IMR-90 (cell line): ENCODE results near the gene ATP4B. TPM values are rescaled to one million over a fixed set of nuclear protein-coding genes. Genes with fewer than 3 reads are reported as not detected.

ENCODE experiments used
- ATAC-seq: fragments of 200-7000 bp; cut with Tn5 transposase; 2 replicates; pipeline ENCODE4 v1.9.1; 2020; ENCODE audit warnings: low read depth, mild to moderate bottlenecking, moderate library complexity
- BruUV-seq: library from RNA; stranded (reverse); fragments of 400-500 nt; replicated peaks from 2 replicates; lab custom pipeline; 2021; lab: Mats Ljungman, UMichigan
- CTCF ChIA-PET: fragments of 300-600 bp; formaldehyde crosslinking; extraction: SDS; loops from one replicate; lab custom pipeline; 2021; ENCODE audit warnings: antibody characterized with exemption; lab: Yijun Ruan, JAX
- POLR2A ChIA-PET: fragments of 300-600 bp; sonication (Branson Sonifier 250); formaldehyde crosslinking; loops from one replicate; lab custom pipeline; 2022; ENCODE audit warnings: antibody characterized with exemption; ENCODE audit not compliant: unreplicated experiment; lab: Charles Lee
- DNase-seq: peaks from one replicate; pipeline ENCODE4 v3.0.0; 2013
- H2AFZ ChIP-seq: replicated peaks from 2 replicates; pipeline ENCODE3; 2013; ENCODE audit warnings: low read length, mild to moderate bottlenecking; ENCODE audit not compliant: poor library complexity
- H2AK5ac ChIP-seq: 2 replicates; pipeline ENCODE4 v1.6.1; 2013; ENCODE audit warnings: low read depth, low read length, inconsistent platforms
- H2AK9ac ChIP-seq: replicated peaks from 2 replicates; pipeline ENCODE3; 2013; ENCODE audit warnings: mild to moderate bottlenecking, low read depth, low read length, moderate library complexity; ENCODE audit not compliant: poor library complexity
- H2BK120ac ChIP-seq: 2 replicates; pipeline ENCODE4 v1.6.1; 2013; ENCODE audit warnings: low read depth, low read length, inconsistent platforms
- H2BK15ac ChIP-seq: 3 replicates; pipeline ENCODE4 v1.6.1; 2013; ENCODE audit warnings: low read depth, low read length, inconsistent platforms
- H2BK20ac ChIP-seq: 2 replicates; pipeline ENCODE4 v1.6.1; 2013; ENCODE audit warnings: low read depth, mild to moderate bottlenecking, inconsistent platforms, low read length, moderate library complexity
- H2BK5ac ChIP-seq: 2 replicates; pipeline ENCODE4 v1.6.1; 2013; ENCODE audit warnings: mild to moderate bottlenecking, low read depth, low read length, inconsistent platforms; ENCODE audit not compliant: poor library complexity, severe bottlenecking
- H3K14ac ChIP-seq: replicated peaks from 2 replicates; pipeline ENCODE4 v1.6.1; 2013; ENCODE audit warnings: low read depth, low read length, inconsistent platforms
- H3K18ac ChIP-seq: 2 replicates; pipeline ENCODE4 v1.6.1; 2013; ENCODE audit warnings: low read depth, low read length, control low read depth
- H3K23ac ChIP-seq: 2 replicates; pipeline ENCODE4 v1.6.1; 2013; ENCODE audit warnings: low read depth, low read length, inconsistent platforms
- H3K27ac ChIP-seq: 2 replicates; pipeline ENCODE4 v1.5.1; 2013; ENCODE audit warnings: mild to moderate bottlenecking, control low read depth, low read length; ENCODE audit not compliant: insufficient read depth
- H3K27me3 ChIP-seq: 2 replicates; pipeline ENCODE4 v1.6.1; 2013; ENCODE audit warnings: low read length; ENCODE audit not compliant: control insufficient read depth, insufficient read depth
- H3K36me3 ChIP-seq: 2 replicates; pipeline ENCODE4 v1.6.1; 2013; ENCODE audit warnings: low read length, mixed read lengths; ENCODE audit not compliant: control insufficient read depth, insufficient read depth
- H3K4ac ChIP-seq: 2 replicates; pipeline ENCODE4 v1.6.1; 2013; ENCODE audit warnings: low read depth, low read length, inconsistent platforms
- H3K4me1 ChIP-seq: 2 replicates; pipeline ENCODE4 v1.6.1; 2013; ENCODE audit warnings: low read length, mixed read lengths; ENCODE audit not compliant: control insufficient read depth, insufficient read depth
- H3K4me2 ChIP-seq: 2 replicates; pipeline ENCODE4 v1.6.1; 2013; ENCODE audit warnings: low read depth, mild to moderate bottlenecking, control low read depth, low read length, moderate library complexity
- H3K4me3 ChIP-seq: 2 replicates; pipeline ENCODE4 v1.5.1; 2013; ENCODE audit warnings: low read depth, mild to moderate bottlenecking, control low read depth, low read length, moderate library complexity; ENCODE audit not compliant: insufficient read depth
- H3K56ac ChIP-seq: 2 replicates; pipeline ENCODE4 v1.6.1; 2013; ENCODE audit warnings: low read length, inconsistent platforms; ENCODE audit not compliant: insufficient read depth; ENCODE audit errors: extremely low read depth
- H3K79me1 ChIP-seq, 2 experiments: 2 replicates each; pipeline ENCODE4 v1.6.1; 2013; ENCODE audit warnings: low read length in 2 of 2, inconsistent platforms in 1 of 2, low read depth in 1 of 2
- H3K9ac ChIP-seq: 2 replicates; pipeline ENCODE4 v1.6.1; 2013; ENCODE audit warnings: low read depth, low read length, control low read depth
- H3K9me1 ChIP-seq: 2 replicates; pipeline ENCODE4 v1.6.1; 2013; ENCODE audit warnings: low read length, inconsistent platforms; ENCODE audit not compliant: insufficient read depth
- H3K9me3 ChIP-seq: 2 replicates; pipeline ENCODE4 v1.6.1; 2013; ENCODE audit warnings: low read length; ENCODE audit not compliant: control insufficient read depth, insufficient read depth
- H4K20me1 ChIP-seq: 2 replicates; pipeline ENCODE4 v1.6.1; 2013; ENCODE audit warnings: low read length, inconsistent platforms; ENCODE audit not compliant: insufficient read depth
- H4K5ac ChIP-seq: 2 replicates; pipeline ENCODE4 v1.6.1; 2013; ENCODE audit warnings: mild to moderate bottlenecking, low read depth, low read length, control low read depth
- H4K8ac ChIP-seq, 2 experiments: 2 replicates each; pipeline ENCODE4 v1.6.1; 2013; ENCODE audit warnings: low read depth in 2 of 2, low read length in 2 of 2, control low read depth in 1 of 2, inconsistent platforms in 1 of 2
- H4K91ac ChIP-seq: 2 replicates; pipeline ENCODE4 v1.6.1; 2013; ENCODE audit warnings: low read depth, low read length, inconsistent platforms; ENCODE audit not compliant: insufficient read depth
- BHLHE40 ChIP-seq: fragments of 150-350 bp; IDR thresholded peaks from 2 replicates; pipeline ENCODE4 v1.6.1; 2016; ENCODE audit warnings: mild to moderate bottlenecking, low read depth, low read length
- FOS ChIP-seq: fragments of 150-350 bp; IDR thresholded peaks from 2 replicates; pipeline ENCODE4 v1.6.1; 2016; ENCODE audit warnings: low read depth, low read length
- MXI1 ChIP-seq: IDR thresholded peaks from 2 replicates; pipeline ENCODE4 v1.6.1; 2012; ENCODE audit warnings: low read depth, mild to moderate bottlenecking, low read length, moderate library complexity, borderline replicate concordance
- NFE2L2 ChIP-seq: fragments of 150-350 bp; IDR thresholded peaks from 2 replicates; pipeline ENCODE4 v1.6.1; 2016; ENCODE audit warnings: low read depth, mild to moderate bottlenecking, low read length
- POLR2A ChIP-seq: IDR thresholded peaks from 2 replicates; pipeline ENCODE4 v1.6.1; 2012; ENCODE audit warnings: mild to moderate bottlenecking, low read depth, low read length
- RCOR1 ChIP-seq: IDR thresholded peaks from 2 replicates; pipeline ENCODE4 v1.6.1; 2012; ENCODE audit warnings: mild to moderate bottlenecking, low read length, improper control_type of control experiment; ENCODE audit not compliant: insufficient replicate concordance
- WGBS, 2 experiments: methylation state at CpG; one replicate each; pipeline versions ENCODE4 v1.1.5 to v1.1.7; 2013; ENCODE audit warnings: missing lambda C conversion rate in 2 of 2; ENCODE audit not compliant: insufficient read length in 1 of 2; ENCODE audit errors: extremely low coverage in 2 of 2; 5-methylcytosine and 5-hydroxymethylcytosine counted together
- dilution Hi-C: fragments of 300-500 bp; cut with HindIII; formaldehyde crosslinking; loops from one replicate; pipeline ENCODE4 v1.14.3; 2018; ENCODE audit warnings: low sequenced_read_pairs; ENCODE audit not compliant: unreplicated experiment
- in situ Hi-C: fragments of 300-500 bp; cut with MboI; formaldehyde crosslinking; loops from 3 replicates; pipeline ENCODE4 v1.14.3; 2019; ENCODE audit warnings: low sequenced_read_pairs, inconsistent platforms, mixed read lengths
- intact Hi-C: fragments of 100-400 bp; cut with micrococcal nuclease; formaldehyde crosslinking; loops from 2 replicates; pipeline ENCODE4 v1.10.0; 2022
- polyA plus RNA-seq, 3 experiments: library from polyadenylated mRNA; depleted of rRNA; stranded (reverse); fragments of >200 nt; gene quantifications; 2 replicates each; pipeline ENCODE4 v1.2.3, GENCODE V29; 2012; ENCODE audit warnings: low replicate concordance in 1 of 3
- total RNA-seq: library from RNA; depleted of rRNA; stranded (reverse); fragments of >200 nt; gene quantifications from 2 replicates; pipeline ENCODE4 v1.2.3, GENCODE V29; 2012
- TF ChIP-seq, protein P1 (sequence below): conservative IDR thresholded peaks from 2 replicates; pipeline ENCODE4 v1.5.1; 2012; ENCODE audit warnings: mild to moderate bottlenecking, low read depth, low read length, improper control_type of control experiment

The ATP4B gene
- total and polyA plus RNA-seq, 2 of the 4 experiments (the other 2 are of a cell fraction): not detected

GRCh38 chr13:113601166-113602070 is 56.6 kb downstream of the ATP4B start:
- H2BK5ac ChIP-seq: no peak overlapping the region
- in situ Hi-C loops (no loop called here), dilution Hi-C loops (no loop called here), intact Hi-C loops (no loop called here)
- no peak overlapping the region for H2AK5ac ChIP-seq
- H3K4me1 ChIP-seq: no peaks in the 10 kb centered on the region
- ATAC-seq: no peak
- no peak overlapping the region for H3K14ac ChIP-seq
- no peak overlapping the region for H3K4me3 ChIP-seq
- peaks cover 21 to 85% of the 10 kb centered on the region in 2 experiments for H3K79me1 ChIP-seq
- TF ChIP-seq, protein P1, sequence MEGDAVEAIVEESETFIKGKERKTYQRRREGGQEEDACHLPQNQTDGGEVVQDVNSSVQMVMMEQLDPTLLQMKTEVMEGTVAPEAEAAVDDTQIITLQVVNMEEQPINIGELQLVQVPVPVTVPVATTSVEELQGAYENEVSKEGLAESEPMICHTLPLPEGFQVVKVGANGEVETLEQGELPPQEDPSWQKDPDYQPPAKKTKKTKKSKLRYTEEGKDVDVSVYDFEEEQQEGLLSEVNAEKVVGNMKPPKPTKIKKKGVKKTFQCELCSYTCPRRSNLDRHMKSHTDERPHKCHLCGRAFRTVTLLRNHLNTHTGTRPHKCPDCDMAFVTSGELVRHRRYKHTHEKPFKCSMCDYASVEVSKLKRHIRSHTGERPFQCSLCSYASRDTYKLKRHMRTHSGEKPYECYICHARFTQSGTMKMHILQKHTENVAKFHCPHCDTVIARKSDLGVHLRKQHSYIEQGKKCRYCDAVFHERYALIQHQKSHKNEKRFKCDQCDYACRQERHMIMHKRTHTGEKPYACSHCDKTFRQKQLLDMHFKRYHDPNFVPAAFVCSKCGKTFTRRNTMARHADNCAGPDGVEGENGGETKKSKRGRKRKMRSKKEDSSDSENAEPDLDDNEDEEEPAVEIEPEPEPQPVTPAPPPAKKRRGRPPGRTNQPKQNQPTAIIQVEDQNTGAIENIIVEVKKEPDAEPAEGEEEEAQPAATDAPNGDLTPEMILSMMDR: no peak
- TF ChIP-seq NFE2L2: no peak
- TF ChIP-seq FOS: no peak
- no peak for TF ChIP-seq POLR2A
- TF ChIP-seq BHLHE40: no peak
- TF ChIP-seq RCOR1: no peak
- TF ChIP-seq MXI1: no peak
- H3K27ac ChIP-seq: no peak overlapping the region
- ChIA-PET CTCF (no interaction called here), POLR2A (no interaction called here)
- peaks cover 85% of the 10 kb centered on the region for H4K20me1 ChIP-seq
- H3K4ac ChIP-seq: no peak overlapping the region
- no peak for DNase-seq
- no peak overlapping the region for H4K8ac ChIP-seq
- no peak overlapping the region for H3K18ac ChIP-seq
- H2BK120ac ChIP-seq: no peak overlapping the region
- no peak overlapping the region for H3K56ac ChIP-seq
- BruUV-seq: no TSS peak
- H3K4me2 ChIP-seq: no peak overlapping the region
- H4K5ac ChIP-seq: no peak overlapping the region
- no peaks in the 10 kb centered on the region for H3K27me3 ChIP-seq
- no peak overlapping the region for H3K23ac ChIP-seq
- no peak overlapping the region for H2AK9ac ChIP-seq
- no peak overlapping the region for H3K9ac ChIP-seq
- peaks cover 3% of the 10 kb centered on the region; the same call in 1 of the 2 replicates for H3K9me1 ChIP-seq
- no peak overlapping the region for H2BK15ac ChIP-seq
- no peak overlapping the region for H2AFZ ChIP-seq
- H3K9me3 ChIP-seq: no peaks in the 10 kb centered on the region; the same call in 1 of the 2 replicates
- H3K36me3 ChIP-seq: peaks cover 33% of the 10 kb centered on the region
- H4K91ac ChIP-seq: no peak overlapping the region
- WGBS, 2 experiments: 90% methylated on average over 2 of the region's 28 CpGs; no CpG with 5 or more reads in 1 of the 2 experiments
- H2BK20ac ChIP-seq: no peak overlapping the region
